Measurements from ENCODE around the gene ZHX3. TPM values are rescaled to one million over a fixed set of nuclear protein-coding genes. Genes with fewer than 3 reads are reported as not detected.

ZHX3 gene
- total and polyA plus RNA-seq, 4 donors: 3.2 to 30.0 (median 8.0) TPM

GRCh38 chr20:41139227-41140093 lies 178.1 kb downstream of the ZHX3 start:
- H3K9ac ChIP-seq (ENCODE audit: low read depth in 1 of 2, low read length in 2 of 2): no peak overlapping the region
- no peaks in the 10 kb centered on the region for H3K36me3 ChIP-seq (ENCODE audit: control insufficient read depth in 4 of 4, insufficient read depth in 3 of 4, low read depth in 1 of 4, low read length in 3 of 4)
- peak overlapping the region in 1 of 2 donors; percentile 92 for H3K27ac ChIP-seq (ENCODE audit: low read depth in 1 of 2, low read length in 2 of 2)
- no peak overlapping the region for H3K4me3 ChIP-seq (ENCODE audit: low read depth in 1 of 3, low read length in 3 of 3)
- no peaks in the 10 kb centered on the region for H3K9me3 ChIP-seq (ENCODE audit: control insufficient read depth in 4 of 4, low read length in 3 of 4)
- 78% methylated on average over 5 of the region's 5 CpGs for WGBS
- H3K27me3 ChIP-seq (ENCODE audit: control insufficient read depth in 4 of 4, insufficient read depth in 4 of 4, low read length in 3 of 4): no peaks in the 10 kb centered on the region
- H3K4me1 ChIP-seq (ENCODE audit: control insufficient read depth in 4 of 4, insufficient read depth in 4 of 4, low read length in 3 of 4): peaks cover 0 to 27% (median 13%) of the 10 kb centered on the region in 4 donors
- no peak for DNase-seq (ENCODE audit: low spot score)
- no peak for TF ChIP-seq NR2F2 (IDR thresholded peaks at IDR 0.05)
- TF ChIP-seq CTCF (IDR thresholded peaks at IDR 0.05; ENCODE audit: low read depth, low read length, missing input control): no peak
- no peak for TF ChIP-seq ATF3 (IDR thresholded peaks at IDR 0.05)
- no peak for TF ChIP-seq EGR1 (IDR thresholded peaks at IDR 0.05; ENCODE audit: low read depth in 2 of 2)
- TF ChIP-seq SP1 (IDR thresholded peaks at IDR 0.05): no peak
- no peak for TF ChIP-seq HNF4A (conservative IDR thresholded peaks at IDR 0.05)
- TF ChIP-seq ZBTB33 (IDR thresholded peaks at IDR 0.05): no peak
- TF ChIP-seq GABPA (IDR thresholded peaks at IDR 0.05 in 1 of 2, conservative IDR thresholded peaks at IDR 0.05 in 1 of 2): no peak
- no peak for TF ChIP-seq REST (IDR thresholded peaks at IDR 0.05)
- no peak for TF ChIP-seq YY1 (IDR thresholded peaks at IDR 0.05)
- no peak for TF ChIP-seq JUND (IDR thresholded peaks at IDR 0.05)
- no peak for TF ChIP-seq MAX (IDR thresholded peaks at IDR 0.05)
- TF ChIP-seq RAD21 (IDR thresholded peaks at IDR 0.05): no peak
- TF ChIP-seq FOXA1 (IDR thresholded peaks at IDR 0.05): no peak
- no peak for TF ChIP-seq FOXA2 (IDR thresholded peaks at IDR 0.05)
- TF ChIP-seq RXRA (IDR thresholded peaks at IDR 0.05): no peak
- no peak for TF ChIP-seq HNF4G (IDR thresholded peaks at IDR 0.05)
- no peak for TF ChIP-seq TAF1 (conservative IDR thresholded peaks at IDR 0.05)

All from liver (tissue), 9 donors.